HCT116 (cell line): ENCODE measurements around the gene WDR88. TPM values are rescaled to one million over a fixed set of nuclear protein-coding genes. Genes with fewer than 3 reads are reported as not detected.

Experiments
- ATAC-seq: fragments of 200-7000 bp; cut with Tn5 transposase; 2 replicates; pipeline ENCODE4 v1.9.1; 2020; ENCODE audit warnings: mild to moderate bottlenecking, moderate library complexity
- BruUV-seq: library from RNA; stranded (reverse); fragments of 400-500 nt; replicated peaks from 2 replicates; lab custom pipeline; 2021; lab: Mats Ljungman, UMichigan
- CTCF ChIA-PET: fragments of 300-600 bp; sonication (Branson Sonifier 250); formaldehyde crosslinking; loops from one replicate; lab custom pipeline; 2021; ENCODE audit warnings: antibody characterized with exemption; lab: Charles Lee
- POLR2A ChIA-PET: fragments of 300-600, 350-600 bp; sonication (Branson Sonifier 250); formaldehyde crosslinking; loops from one replicate; lab custom pipeline; 2021; ENCODE audit warnings: antibody characterized with exemption; lab: Charles Lee
- RAD21 ChIA-PET, 2 experiments: fragments of 300-600 bp; sonication (Branson Sonifier 250); formaldehyde crosslinking; loops; one replicate each; lab custom pipeline; 2023; ENCODE audit warnings: low total read pairs in 2 of 2; ENCODE audit not compliant: uncharacterized antibody in 2 of 2, unreplicated experiment in 2 of 2, low non-redundant PET in 1 of 2; lab: Charles Lee
- DNase-seq: peaks from one replicate; pipeline ENCODE4 v3.0.0-alpha.2; 2010; ENCODE audit warnings: low read depth, low spot score
- H2AFZ ChIP-seq: fragments of 200-600 bp; shearing (Covaris generic), sonication (generic); 2 replicates; pipeline ENCODE4 v1.6.1; 2017; ENCODE audit warnings: low read depth, mixed run types, mixed read lengths, antibody characterized with exemption, low read length; ENCODE audit not compliant: poor library complexity, severe bottlenecking
- H3K27ac ChIP-seq: 2 replicates; pipeline ENCODE4 v1.5.1; 2012; ENCODE audit warnings: low read depth, low read length
- H3K27me3 ChIP-seq: fragments of 200-600 bp; sonication (generic); 2 replicates; pipeline ENCODE4 v1.6.1; 2016; ENCODE audit warnings: mixed run types, low read length, mixed read lengths; ENCODE audit not compliant: insufficient read depth
- H3K36me3 ChIP-seq, 2 experiments: fragments of 200-500 bp in 1 of 2; fragments of 200-600 bp in 1 of 2; sonication (Bioruptor generic) in 1 of 2; sonication (generic) in 1 of 2; 2 replicates each; pipeline versions ENCODE4 v1.5.1 to v1.6.1; 2014 to 2016; ENCODE audit warnings: low read length in 2 of 2, inconsistent platforms in 1 of 2, mixed read lengths in 1 of 2, mixed run types in 1 of 2; ENCODE audit not compliant: insufficient read depth in 2 of 2, control insufficient read depth in 1 of 2
- H3K4me1 ChIP-seq, 2 experiments: fragments of 200-600 bp in 1 of 2; sonication (generic) in 1 of 2; 2 replicates each; pipeline versions ENCODE4 v1.5.1 to v1.6.1; 2012 to 2017; ENCODE audit warnings: low read length in 2 of 2, inconsistent platforms in 1 of 2, mild to moderate bottlenecking in 1 of 2, mixed read lengths in 1 of 2, mixed run types in 1 of 2, moderate library complexity in 1 of 2; ENCODE audit not compliant: insufficient read depth in 2 of 2, control insufficient read depth in 1 of 2
- H3K4me2 ChIP-seq: fragments of 200-600 bp; sonication (generic); 2 replicates; pipeline ENCODE4 v1.6.1; 2017; ENCODE audit warnings: mixed run types, low read length, mixed read lengths
- H3K4me3 ChIP-seq, 2 experiments: fragments of 200-600 bp in 1 of 2; sonication (generic) in 1 of 2; replicated peaks in 1 of 2; 2 replicates each; pipeline ENCODE4 v1.5.1; 2011 to 2016; ENCODE audit warnings: low read length in 2 of 2, control low read depth in 1 of 2, low read depth in 1 of 2, mild to moderate bottlenecking in 1 of 2, mixed read lengths in 1 of 2, mixed run types in 1 of 2
- H3K79me2 ChIP-seq: fragments of 200-600 bp; sonication (generic); 2 replicates; pipeline ENCODE4 v1.6.1; 2017; ENCODE audit warnings: mild to moderate bottlenecking, mixed run types, low read length, moderate library complexity, mixed read lengths; ENCODE audit not compliant: insufficient read depth
- H3K9ac ChIP-seq: fragments of 200-600 bp; sonication (generic); 2 replicates; pipeline ENCODE4 v1.6.1; 2016; ENCODE audit warnings: low read length, mixed read lengths
- H3K9me2 ChIP-seq: fragments of 200-600 bp; sonication (generic), shearing (Covaris generic); 2 replicates; pipeline ENCODE4 v1.6.1; 2017; ENCODE audit warnings: mixed run types, mild to moderate bottlenecking, moderate library complexity; ENCODE audit not compliant: insufficient read depth
- H3K9me3 ChIP-seq, 2 experiments: fragments of 200-500 bp in 1 of 2; fragments of 200-600 bp in 1 of 2; sonication (Bioruptor generic) in 1 of 2; sonication (generic) in 1 of 2; 2 replicates each; pipeline ENCODE4 v1.6.1; 2014 to 2017; ENCODE audit warnings: low read length in 2 of 2, mixed read lengths in 2 of 2, inconsistent platforms in 1 of 2, low read depth in 1 of 2, mild to moderate bottlenecking in 1 of 2, mixed run types in 1 of 2, moderate library complexity in 1 of 2; ENCODE audit not compliant: control insufficient read depth in 1 of 2, insufficient read depth in 1 of 2
- H4K20me1 ChIP-seq: fragments of 200-600 bp; sonication (generic), shearing (Covaris generic); 2 replicates; pipeline ENCODE4 v1.6.1; 2017; ENCODE audit warnings: mixed run types, mild to moderate bottlenecking, moderate library complexity; ENCODE audit not compliant: insufficient read depth
- CEBPB ChIP-seq: IDR thresholded peaks from 2 replicates; pipeline ENCODE4 v1.6.1; 2012; ENCODE audit warnings: low read depth
- EGR1 ChIP-seq: IDR thresholded peaks from 2 replicates; pipeline ENCODE4 v1.6.1; 2012; ENCODE audit warnings: low read depth
- ELF1 ChIP-seq: IDR thresholded peaks from 2 replicates; pipeline ENCODE4 v1.6.1; 2012; ENCODE audit warnings: low read depth, borderline replicate concordance
- EZH2 ChIP-seq: fragments of 200-600 bp; sonication (generic); IDR thresholded peaks from 2 replicates; pipeline ENCODE4 v1.6.1; 2017; ENCODE audit warnings: antibody characterized with exemption, mixed run types
- EZH2phosphoT487 ChIP-seq: fragments of 200-600 bp; IDR thresholded peaks from 2 replicates; pipeline ENCODE4 v1.6.1; 2018; ENCODE audit warnings: antibody characterized with exemption, borderline replicate concordance
- FOSL1 ChIP-seq: IDR thresholded peaks from 2 replicates; pipeline ENCODE4 v1.6.1; 2012; ENCODE audit warnings: low read depth
- JUND ChIP-seq: IDR thresholded peaks from 2 replicates; pipeline ENCODE4 v1.6.1; 2012
- POLR2A ChIP-seq: IDR thresholded peaks from 2 replicates; pipeline ENCODE4 v1.7.0; 2011; ENCODE audit warnings: borderline replicate concordance; ENCODE audit not compliant: insufficient read depth, insufficient read length; ENCODE audit errors: extremely low read depth
- POLR2AphosphoS5 ChIP-seq: IDR thresholded peaks from 2 replicates; pipeline ENCODE4 v1.6.1; 2011; ENCODE audit warnings: mild to moderate bottlenecking, low read depth, low read length, moderate library complexity
- SIN3A ChIP-seq: IDR thresholded peaks from 2 replicates; pipeline ENCODE4 v1.6.1; 2012; ENCODE audit warnings: low read depth
- SP1 ChIP-seq: IDR thresholded peaks from 2 replicates; pipeline ENCODE4 v1.6.1; 2012; ENCODE audit warnings: low read depth
- SRF ChIP-seq: IDR thresholded peaks from 2 replicates; pipeline ENCODE4 v1.6.1; 2012; ENCODE audit warnings: low read depth
- TCF7L2 ChIP-seq: IDR thresholded peaks from 2 replicates; pipeline ENCODE4 v1.7.0; 2011; ENCODE audit warnings: borderline replicate concordance, inconsistent platforms; ENCODE audit not compliant: insufficient read depth, insufficient read length; ENCODE audit errors: extremely low read depth
- intact Hi-C: fragments of 100-400 bp; cut with micrococcal nuclease; formaldehyde crosslinking; loops from 2 replicates; pipeline ENCODE4 v1.10.0; 2022
- total RNA-seq: library from RNA; stranded (reverse); gene quantifications from one replicate; pipeline ENCODE4 v1.2.1, GENCODE V29; 2021; ENCODE audit not compliant: unreplicated experiment
- TF ChIP-seq, protein P1 (sequence below), 3 experiments: fragments of 200-600 bp in 1 of 3; sonication (generic) in 1 of 3; IDR thresholded peaks in 2 of 3; conservative IDR thresholded peaks in 1 of 3; 2 replicates each; pipeline ENCODE4 v1.5.1; 2012 to 2017; ENCODE audit warnings: low read depth in 2 of 3, low read length in 2 of 3, antibody characterized with exemption in 1 of 3, borderline replicate concordance in 1 of 3, control low read depth in 1 of 3, mild to moderate bottlenecking in 1 of 3, mixed read lengths in 1 of 3, mixed run types in 1 of 3, moderate library complexity in 1 of 3; ENCODE audit not compliant: insufficient read depth in 1 of 3
- TF ChIP-seq, protein P2 (sequence below): IDR thresholded peaks from 2 replicates; pipeline ENCODE4 v1.6.1; 2012
- TF ChIP-seq, protein P3 (sequence below): IDR thresholded peaks from 2 replicates; pipeline ENCODE4 v1.6.1; 2012; ENCODE audit warnings: low read depth
- TF ChIP-seq, protein P4 (sequence below): IDR thresholded peaks from 2 replicates; pipeline ENCODE4 v1.6.1; 2011; ENCODE audit warnings: mild to moderate bottlenecking, low read length, moderate library complexity; ENCODE audit not compliant: insufficient replicate concordance; ENCODE audit errors: extremely low read depth

WDR88 gene
- total RNA-seq, 1 experiment from 2014 or later = not detected

DNA sequence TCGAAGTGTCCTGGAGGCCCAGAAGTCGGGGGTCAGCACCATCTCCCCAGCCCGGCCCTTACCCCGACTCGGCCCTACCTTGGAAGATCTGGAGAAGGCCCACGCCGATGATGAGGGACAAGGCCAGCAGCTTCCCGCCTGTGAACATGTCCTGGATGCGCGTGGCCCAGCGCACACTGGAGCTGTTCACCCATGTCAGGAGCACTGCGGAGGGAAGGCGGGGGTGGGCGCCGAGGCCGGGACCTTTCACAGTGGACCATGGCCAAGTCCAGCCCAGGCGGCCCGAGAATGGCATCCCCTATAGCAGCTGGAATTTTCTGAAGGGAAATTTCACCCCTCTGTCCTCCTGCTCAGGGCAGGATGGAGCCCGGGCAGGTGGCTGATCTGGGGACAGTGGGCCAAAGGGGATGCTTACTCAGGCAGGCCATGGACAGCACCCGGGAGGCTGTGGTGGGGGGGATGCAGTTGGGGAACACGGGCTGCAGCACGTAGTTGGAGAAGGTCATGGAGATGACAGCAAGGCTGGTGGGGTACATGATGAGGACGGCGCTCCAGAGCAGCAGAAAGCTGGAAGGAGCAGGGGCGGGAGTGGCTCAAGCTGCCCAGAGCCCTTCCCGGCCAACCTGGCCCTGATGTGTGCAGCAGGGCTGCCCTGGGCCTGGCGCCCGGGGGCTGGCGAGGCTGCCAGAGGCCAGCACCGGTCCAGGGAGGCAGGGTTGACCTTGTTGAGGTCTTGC lies 80.7 kb downstream of the WDR88 start:
- Histone ChIP-seq H3K27me3 (no peaks in the 10 kb centered on the region), H3K27ac (no peak overlapping the region), H3K9me2 (no peaks in the 10 kb centered on the region), H3K9me3 (no peaks in the 10 kb centered on the region), H3K79me2 (no peaks in the 10 kb centered on the region), H4K20me1 (no peaks in the 10 kb centered on the region), H3K4me3 (no peak overlapping the region), H3K4me1 (no peaks in the 10 kb centered on the region), H3K9ac (no peak overlapping the region), H2AFZ (no peak overlapping the region), H3K4me2 (no peak overlapping the region), H3K36me3 (no peaks in the 10 kb centered on the region)
- ATAC-seq (no peak), DNase-seq (no peak)
- TF ChIP-seq TCF7L2 = no peak
- no peak for TF ChIP-seq JUND
- TF ChIP-seq ELF1 = no peak
- TF ChIP-seq, protein P1, sequence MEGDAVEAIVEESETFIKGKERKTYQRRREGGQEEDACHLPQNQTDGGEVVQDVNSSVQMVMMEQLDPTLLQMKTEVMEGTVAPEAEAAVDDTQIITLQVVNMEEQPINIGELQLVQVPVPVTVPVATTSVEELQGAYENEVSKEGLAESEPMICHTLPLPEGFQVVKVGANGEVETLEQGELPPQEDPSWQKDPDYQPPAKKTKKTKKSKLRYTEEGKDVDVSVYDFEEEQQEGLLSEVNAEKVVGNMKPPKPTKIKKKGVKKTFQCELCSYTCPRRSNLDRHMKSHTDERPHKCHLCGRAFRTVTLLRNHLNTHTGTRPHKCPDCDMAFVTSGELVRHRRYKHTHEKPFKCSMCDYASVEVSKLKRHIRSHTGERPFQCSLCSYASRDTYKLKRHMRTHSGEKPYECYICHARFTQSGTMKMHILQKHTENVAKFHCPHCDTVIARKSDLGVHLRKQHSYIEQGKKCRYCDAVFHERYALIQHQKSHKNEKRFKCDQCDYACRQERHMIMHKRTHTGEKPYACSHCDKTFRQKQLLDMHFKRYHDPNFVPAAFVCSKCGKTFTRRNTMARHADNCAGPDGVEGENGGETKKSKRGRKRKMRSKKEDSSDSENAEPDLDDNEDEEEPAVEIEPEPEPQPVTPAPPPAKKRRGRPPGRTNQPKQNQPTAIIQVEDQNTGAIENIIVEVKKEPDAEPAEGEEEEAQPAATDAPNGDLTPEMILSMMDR (IDR thresholded peaks at IDR 0.05 in 2 of 3, conservative IDR thresholded peaks at IDR 0.05 in 1 of 3; ENCODE audit: borderline replicate concordance in 1 of 3, insufficient read depth in 1 of 3, low read depth in 2 of 3, low read length in 2 of 3) = no peak
- no peak for TF ChIP-seq SRF
- no peak for TF ChIP-seq SP1
- TF ChIP-seq, protein P2, sequence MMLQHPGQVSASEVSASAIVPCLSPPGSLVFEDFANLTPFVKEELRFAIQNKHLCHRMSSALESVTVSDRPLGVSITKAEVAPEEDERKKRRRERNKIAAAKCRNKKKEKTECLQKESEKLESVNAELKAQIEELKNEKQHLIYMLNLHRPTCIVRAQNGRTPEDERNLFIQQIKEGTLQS = no peak
- TF ChIP-seq EZH2phosphoT487 = no peak
- no peak for TF ChIP-seq SIN3A
- TF ChIP-seq, protein P3, sequence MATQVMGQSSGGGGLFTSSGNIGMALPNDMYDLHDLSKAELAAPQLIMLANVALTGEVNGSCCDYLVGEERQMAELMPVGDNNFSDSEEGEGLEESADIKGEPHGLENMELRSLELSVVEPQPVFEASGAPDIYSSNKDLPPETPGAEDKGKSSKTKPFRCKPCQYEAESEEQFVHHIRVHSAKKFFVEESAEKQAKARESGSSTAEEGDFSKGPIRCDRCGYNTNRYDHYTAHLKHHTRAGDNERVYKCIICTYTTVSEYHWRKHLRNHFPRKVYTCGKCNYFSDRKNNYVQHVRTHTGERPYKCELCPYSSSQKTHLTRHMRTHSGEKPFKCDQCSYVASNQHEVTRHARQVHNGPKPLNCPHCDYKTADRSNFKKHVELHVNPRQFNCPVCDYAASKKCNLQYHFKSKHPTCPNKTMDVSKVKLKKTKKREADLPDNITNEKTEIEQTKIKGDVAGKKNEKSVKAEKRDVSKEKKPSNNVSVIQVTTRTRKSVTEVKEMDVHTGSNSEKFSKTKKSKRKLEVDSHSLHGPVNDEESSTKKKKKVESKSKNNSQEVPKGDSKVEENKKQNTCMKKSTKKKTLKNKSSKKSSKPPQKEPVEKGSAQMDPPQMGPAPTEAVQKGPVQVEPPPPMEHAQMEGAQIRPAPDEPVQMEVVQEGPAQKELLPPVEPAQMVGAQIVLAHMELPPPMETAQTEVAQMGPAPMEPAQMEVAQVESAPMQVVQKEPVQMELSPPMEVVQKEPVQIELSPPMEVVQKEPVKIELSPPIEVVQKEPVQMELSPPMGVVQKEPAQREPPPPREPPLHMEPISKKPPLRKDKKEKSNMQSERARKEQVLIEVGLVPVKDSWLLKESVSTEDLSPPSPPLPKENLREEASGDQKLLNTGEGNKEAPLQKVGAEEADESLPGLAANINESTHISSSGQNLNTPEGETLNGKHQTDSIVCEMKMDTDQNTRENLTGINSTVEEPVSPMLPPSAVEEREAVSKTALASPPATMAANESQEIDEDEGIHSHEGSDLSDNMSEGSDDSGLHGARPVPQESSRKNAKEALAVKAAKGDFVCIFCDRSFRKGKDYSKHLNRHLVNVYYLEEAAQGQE = no peak
- TF ChIP-seq, protein P4, sequence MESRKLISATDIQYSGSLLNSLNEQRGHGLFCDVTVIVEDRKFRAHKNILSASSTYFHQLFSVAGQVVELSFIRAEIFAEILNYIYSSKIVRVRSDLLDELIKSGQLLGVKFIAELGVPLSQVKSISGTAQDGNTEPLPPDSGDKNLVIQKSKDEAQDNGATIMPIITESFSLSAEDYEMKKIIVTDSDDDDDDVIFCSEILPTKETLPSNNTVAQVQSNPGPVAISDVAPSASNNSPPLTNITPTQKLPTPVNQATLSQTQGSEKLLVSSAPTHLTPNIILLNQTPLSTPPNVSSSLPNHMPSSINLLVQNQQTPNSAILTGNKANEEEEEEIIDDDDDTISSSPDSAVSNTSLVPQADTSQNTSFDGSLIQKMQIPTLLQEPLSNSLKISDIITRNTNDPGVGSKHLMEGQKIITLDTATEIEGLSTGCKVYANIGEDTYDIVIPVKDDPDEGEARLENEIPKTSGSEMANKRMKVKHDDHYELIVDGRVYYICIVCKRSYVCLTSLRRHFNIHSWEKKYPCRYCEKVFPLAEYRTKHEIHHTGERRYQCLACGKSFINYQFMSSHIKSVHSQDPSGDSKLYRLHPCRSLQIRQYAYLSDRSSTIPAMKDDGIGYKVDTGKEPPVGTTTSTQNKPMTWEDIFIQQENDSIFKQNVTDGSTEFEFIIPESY = no peak
- TF ChIP-seq POLR2AphosphoS5 = no peak
- TF ChIP-seq POLR2A = no peak
- no peak for TF ChIP-seq EZH2
- no peak for TF ChIP-seq CEBPB
- no peak for TF ChIP-seq FOSL1
- TF ChIP-seq EGR1 = no peak
- ChIA-PET POLR2A (no interaction called here), RAD21 (no interaction called here), CTCF (no interaction called here)
- intact Hi-C loops = no loop called here
- BruUV-seq = no TSS peak
